Heart left ventricle (tissue), 16 donors: ENCODE results near the gene CSNK2A3. TPM values are rescaled to one million over a fixed set of nuclear protein-coding genes. Genes with fewer than 3 reads are reported as not detected.

Experiments used
- ATAC-seq, 4 donors: fragments of 200-7000 bp; cut with Tn5 transposase; one replicate each; pipeline ENCODE4 v1.9.1; 2020 to 2022; ENCODE audit warnings: moderate library complexity in 4 of 4, mild to moderate bottlenecking in 3 of 4, moderate number of reproducible peaks in 1 of 4
- DNase-seq, 5 donors: peaks; one replicate each; pipeline ENCODE4 v3.0.0-alpha.2; 2020
- H3K27ac ChIP-seq, 12 donors: fragments of 200-600 bp; sonication (generic) in 4 of 12; one replicate each; pipeline versions ENCODE4 v1.5.0 to v1.8.0; 2016 to 2022; ENCODE audit warnings: mild to moderate bottlenecking in 2 of 12
- H3K27me3 ChIP-seq, 9 donors: fragments of 200-600 bp; sonication (generic) in 2 of 9; one replicate each; pipeline versions ENCODE4 v1.5.1 to v1.8.0; 2016 to 2022; ENCODE audit warnings: mild to moderate bottlenecking in 3 of 9
- H3K36me3 ChIP-seq, 9 donors: fragments of 200-600 bp; sonication (generic) in 2 of 9; one replicate each; pipeline versions ENCODE4 v1.5.0 to v1.8.0; 2018 to 2022; ENCODE audit warnings: mild to moderate bottlenecking in 2 of 9
- H3K4me1 ChIP-seq, 12 donors: fragments of 200-600 bp; sonication (generic) in 4 of 12; one replicate each; pipeline versions ENCODE4 v1.5.0 to v1.8.0; 2016 to 2022; ENCODE audit warnings: mild to moderate bottlenecking in 3 of 12
- H3K4me3 ChIP-seq, 12 donors: fragments of 200-600 bp; sonication (generic) in 4 of 12; one replicate each; pipeline versions ENCODE4 v1.5.0 to v1.8.0; 2017 to 2022; ENCODE audit warnings: mild to moderate bottlenecking in 9 of 12, moderate library complexity in 4 of 12
- H3K9me3 ChIP-seq, 12 donors: fragments of 200-600 bp; sonication (generic) in 4 of 12; one replicate each; pipeline versions ENCODE4 v1.5.0 to v1.8.0; 2016 to 2022; ENCODE audit warnings: mild to moderate bottlenecking in 1 of 12
- POLR2A ChIP-seq, 2 donors: fragments of 450-650 bp; IDR thresholded peaks; one replicate each; pipeline ENCODE4 v1.6.1; 2017; ENCODE audit warnings: antibody characterized with exemption in 2 of 2, mild to moderate bottlenecking in 2 of 2, moderate library complexity in 2 of 2
- WGBS, 4 donors: extraction: QIAGEN DNeasy Blood & Tissue Kit in 2 of 4; methylation state at CpG; one replicate each; pipeline versions ENCODE4 v1.1.5 to v1.1.7; 2013 to 2018; 5-methylcytosine and 5-hydroxymethylcytosine counted together
- intact Hi-C, 10 donors: fragments of 100-400 bp; cut with DNase I; formaldehyde crosslinking; loops; one replicate each; pipeline versions ENCODE4 v1.11.1 to v1.14.2; 2022
- polyA plus RNA-seq, 2 donors: library from polyadenylated mRNA; stranded (reverse); fragments of 200-250 nt; gene quantifications; one replicate each; pipeline ENCODE4 v1.2.3, GENCODE V29; 2013
- total RNA-seq, 9 donors: library from RNA; depleted of rRNA in 2 of 9; stranded (reverse); fragments of >200 nt in 2 of 9; fragmentation: NEBNext Ultra II Directional in 3 of 9; extraction: Animal tissue kit (Norgen Biotek cat#: 25700) in 3 of 9; gene quantifications; one replicate each; pipeline versions ENCODE4 v1.1.0 to v1.2.4, GENCODE V29; 2016 to 2023
- TF ChIP-seq, protein P1 (sequence below), 12 donors: fragments of 200-600 bp; sonication (generic) in 4 of 12; IDR thresholded peaks; one replicate each; pipeline versions ENCODE4 v1.5.0 to v1.8.0; 2018 to 2022; ENCODE audit warnings: antibody characterized with exemption in 12 of 12, mild to moderate bottlenecking in 5 of 12
- donor health status: ischemic (EF 13 %, LVEDD 7.1; RV severe dilation, severe dysfunction).
- donor health status: healthy with polysubstance abuse.
- donor health status: DM: no; HTN: yes; CAD: no.
- donor health status: DM: no; HTN: no; CAD: no.
- donor health status: ischemic (EF 25% LVEDD 6.9; RV normal size, moderate dysfunction).
- donor health status: ischemic (EF 25% LVEDD 5.7; RV mildly dilated, moderate dysfunction).
- donor health status: healthy.
- donor health status: DM: yes; HTN: yes; CAD: no.
- donor health status: ischemic (EF 35%, LVEDD 5.7; RV mildly dilated, moderate dysfunction).
- donor health status: nonischemic (EF 11% LVEDD 7.7; RV severe dilation, severe dysfunction).
- donor health status: DM: yes; HTN: yes; CAD: no.
- donor health status: PGD.
- donor health status: ischemic (EF 29% LVEDD 5.4; RV normal size, mild dysfunction).
- donor health status: nonischemic (EF 23%, LVEDD 6.1; RV moderate dilation, normal function).

Gene CSNK2A3
- total and polyA plus RNA-seq, 11 donors = 0.34 to 2.1 (median 1.3) TPM

DNA sequence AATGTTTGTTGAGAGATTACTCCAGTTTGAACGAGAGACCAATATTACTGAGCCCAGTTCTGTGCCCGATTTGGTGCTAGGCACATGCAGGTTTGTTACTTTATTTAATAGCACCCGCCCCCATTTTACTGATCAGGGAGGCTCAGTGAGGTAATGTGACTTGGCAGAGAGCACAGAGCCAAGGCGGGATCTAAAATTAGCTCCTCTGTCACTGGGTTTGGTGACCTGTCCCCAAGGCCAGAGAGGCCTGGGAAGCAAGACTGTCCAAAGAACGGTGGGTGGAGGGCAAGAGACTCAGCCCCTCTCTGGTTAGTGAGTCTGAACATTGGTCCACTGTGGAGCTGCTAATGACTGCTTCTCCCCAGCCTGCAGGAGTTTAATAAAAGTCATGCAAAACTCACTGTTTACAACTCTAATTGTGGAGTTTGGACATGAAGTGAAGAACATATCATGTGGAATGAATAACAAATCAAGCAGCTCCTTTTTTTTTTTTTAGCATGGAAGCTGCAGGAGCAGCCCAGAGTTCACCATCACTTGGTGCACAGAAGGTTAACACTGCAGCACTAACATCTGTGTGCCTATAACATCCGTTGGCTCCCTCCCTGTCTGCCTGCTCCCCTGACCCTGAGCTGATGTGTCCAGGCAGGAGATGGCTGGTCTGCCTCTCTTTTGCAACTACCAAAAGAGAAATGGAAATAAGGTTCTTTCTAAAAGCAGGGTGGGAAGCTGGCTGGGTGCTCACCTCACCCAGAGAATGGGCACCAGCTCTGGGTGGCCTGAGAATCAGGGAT is 39.0 kb downstream of the CSNK2A3 start:
- ATAC-seq (peak; percentile 94 to 97 (median 96)), DNase-seq (peak in 4 of 5 donors; percentile 56 to 68 (median 60))
- no peaks in the 10 kb centered on the region for H3K27me3 ChIP-seq
- TF ChIP-seq, protein P1, sequence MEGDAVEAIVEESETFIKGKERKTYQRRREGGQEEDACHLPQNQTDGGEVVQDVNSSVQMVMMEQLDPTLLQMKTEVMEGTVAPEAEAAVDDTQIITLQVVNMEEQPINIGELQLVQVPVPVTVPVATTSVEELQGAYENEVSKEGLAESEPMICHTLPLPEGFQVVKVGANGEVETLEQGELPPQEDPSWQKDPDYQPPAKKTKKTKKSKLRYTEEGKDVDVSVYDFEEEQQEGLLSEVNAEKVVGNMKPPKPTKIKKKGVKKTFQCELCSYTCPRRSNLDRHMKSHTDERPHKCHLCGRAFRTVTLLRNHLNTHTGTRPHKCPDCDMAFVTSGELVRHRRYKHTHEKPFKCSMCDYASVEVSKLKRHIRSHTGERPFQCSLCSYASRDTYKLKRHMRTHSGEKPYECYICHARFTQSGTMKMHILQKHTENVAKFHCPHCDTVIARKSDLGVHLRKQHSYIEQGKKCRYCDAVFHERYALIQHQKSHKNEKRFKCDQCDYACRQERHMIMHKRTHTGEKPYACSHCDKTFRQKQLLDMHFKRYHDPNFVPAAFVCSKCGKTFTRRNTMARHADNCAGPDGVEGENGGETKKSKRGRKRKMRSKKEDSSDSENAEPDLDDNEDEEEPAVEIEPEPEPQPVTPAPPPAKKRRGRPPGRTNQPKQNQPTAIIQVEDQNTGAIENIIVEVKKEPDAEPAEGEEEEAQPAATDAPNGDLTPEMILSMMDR (IDR thresholded peaks at IDR 0.05) = no peak
- no peak for TF ChIP-seq POLR2A (IDR thresholded peaks at IDR 0.05)
- H3K9me3 ChIP-seq = no peaks in the 10 kb centered on the region
- peaks cover 0 to 9% (median 0%) of the 10 kb centered on the region in 9 donors for H3K36me3 ChIP-seq
- H3K27ac ChIP-seq = peak overlapping the region in 11 of 12 donors; percentile 13 to 78 (median 63)
- H3K4me3 ChIP-seq = no peak overlapping the region
- intact Hi-C loops = no loop called here
- H3K4me1 ChIP-seq = peaks cover 0 to 32% (median 15%) of the 10 kb centered on the region in 12 donors
- WGBS, 4 donors = 30 to 47% (median 37%) methylated on average over 6 of the region's 6 CpGs

DNA sequence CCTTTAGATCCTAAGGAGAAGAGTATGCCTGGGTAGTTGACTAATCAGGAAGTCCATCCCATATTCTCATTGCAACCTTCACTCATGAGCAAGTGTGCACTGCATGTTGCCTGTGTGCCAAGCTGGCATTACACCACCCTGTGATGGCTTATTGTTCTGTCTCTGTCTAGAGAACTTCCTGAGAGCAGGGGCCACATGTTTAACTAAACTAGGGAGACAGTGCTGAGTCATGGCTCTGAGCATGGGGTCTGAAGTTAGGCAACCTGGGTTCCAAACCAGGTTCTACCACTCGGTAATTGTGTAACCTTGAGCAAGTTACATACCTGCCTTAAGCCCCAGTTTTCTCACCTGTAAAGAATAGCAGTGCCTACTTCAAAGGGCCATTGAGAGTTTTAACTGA is 39.6 kb downstream of the CSNK2A3 start:
- ATAC-seq = peak in 3 of 4 donors; percentile 33 to 51 (median 41)
- DNase-seq = no peak
- WGBS, 4 donors = 66 to 76% (median 71%) methylated on average over 1 of the region's 1 CpG; no CpG with 5 or more reads in 1 of the 4 donors
- peak overlapping the region in 11 of 12 donors; percentile 13 to 78 (median 63) for H3K27ac ChIP-seq
- no peaks in the 10 kb centered on the region for H3K9me3 ChIP-seq
- no peaks in the 10 kb centered on the region for H3K27me3 ChIP-seq
- TF ChIP-seq, protein P1 (IDR thresholded peaks at IDR 0.05) = no peak
- no peak for TF ChIP-seq POLR2A (IDR thresholded peaks at IDR 0.05)
- intact Hi-C loops = no loop called here
- H3K4me3 ChIP-seq = no peak overlapping the region
- peaks cover 0 to 8% (median 0%) of the 10 kb centered on the region in 9 donors for H3K36me3 ChIP-seq
- H3K4me1 ChIP-seq = peaks cover 0 to 32% (median 15%) of the 10 kb centered on the region in 12 donors

DNA sequence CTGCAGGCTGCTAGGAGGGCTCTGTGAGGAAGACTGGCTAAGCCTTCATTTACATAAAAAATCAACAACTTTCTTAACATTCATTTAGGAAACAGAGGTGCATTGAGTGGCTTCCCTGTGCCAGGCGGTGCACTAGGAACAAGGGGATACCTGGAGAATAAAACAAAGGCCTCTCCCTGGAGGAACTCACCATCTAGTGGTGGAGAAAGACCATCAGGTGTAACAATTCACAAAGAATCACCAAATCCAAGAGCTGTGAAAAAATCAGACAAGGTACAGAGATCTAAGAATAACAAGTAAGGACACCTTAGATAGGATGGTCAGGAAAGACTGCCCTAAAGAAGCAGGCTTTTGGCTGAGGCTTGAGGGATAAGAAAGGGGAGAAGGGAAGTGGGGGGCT is 40.3 kb downstream of the CSNK2A3 start:
- no peak for TF ChIP-seq POLR2A (IDR thresholded peaks at IDR 0.05)
- TF ChIP-seq, protein P1 (IDR thresholded peaks at IDR 0.05) = no peak
- peak overlapping the region in 1 of 12 donors; percentile 78 for H3K27ac ChIP-seq
- DNase-seq = no peak

DNA sequence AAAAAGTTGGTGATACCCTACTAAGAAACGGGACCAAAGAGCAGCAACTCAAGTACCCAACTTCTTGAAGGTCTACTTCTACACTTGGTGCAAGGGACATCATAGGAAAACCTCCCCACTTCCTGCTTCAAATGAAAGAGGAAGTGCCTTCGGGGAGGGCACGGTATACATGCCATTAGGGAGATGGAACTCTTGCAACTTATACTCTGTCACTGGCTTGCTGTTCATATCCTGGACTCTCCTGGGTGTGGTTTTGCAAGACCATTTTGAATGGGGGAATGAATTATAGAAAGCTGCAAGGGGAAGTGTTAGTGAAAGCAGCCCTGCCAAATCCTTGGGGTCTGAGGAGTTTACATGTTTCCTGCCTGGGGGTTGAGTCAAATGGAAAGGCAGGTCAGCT is 41.9 kb downstream of the CSNK2A3 start:
- no peak for DNase-seq
- Histone ChIP-seq H3K36me3 (peaks cover 0 to 3% (median 0%) of the 10 kb centered on the region in 9 donors), H3K9me3 (no peaks in the 10 kb centered on the region), H3K4me1 (peaks cover 0 to 32% (median 15%) of the 10 kb centered on the region in 12 donors), H3K27me3 (no peaks in the 10 kb centered on the region), H3K27ac (no peak overlapping the region), H3K4me3 (no peak overlapping the region)
- intact Hi-C loops = no loop called here
- peak in 1 of 4 donors; percentile 29 for ATAC-seq
- TF ChIP-seq POLR2A (IDR thresholded peaks at IDR 0.05) = no peak
- TF ChIP-seq, protein P1 (IDR thresholded peaks at IDR 0.05) = no peak
- 50 to 74% (median 68%) methylated on average over 3 of the region's 3 CpGs for WGBS, 4 donors

More for the DNA sequence above, 40.3 kb downstream of the CSNK2A3 start:
- no peaks in the 10 kb centered on the region for H3K27me3 ChIP-seq
- no peak for ATAC-seq
- peaks cover 0 to 7% (median 0%) of the 10 kb centered on the region in 9 donors for H3K36me3 ChIP-seq
- H3K9me3 ChIP-seq = no peaks in the 10 kb centered on the region
- H3K4me3 ChIP-seq = no peak overlapping the region
- H3K4me1 ChIP-seq = peaks cover 0 to 32% (median 15%) of the 10 kb centered on the region in 12 donors
- WGBS, 4 donors = 98 to 100% (median 100%) methylated on average over 1 of the region's 1 CpG
- intact Hi-C loops = no loop called here
